ENCODE measurements around the gene PRKD1.
"Not testable (repeated sequence)": the region's sequence is repeated elsewhere in the genome, so short reads cannot be mapped to it uniquely, and the experiment has no call there.

Gene PRKD1

GRCh38 chr14:29743531-29743930 is 184.1 kb downstream of the PRKD1 start:
- DNase-seq (ENCODE audit: low spot score): no peak
- no peak for FAIRE-seq

DNA sequence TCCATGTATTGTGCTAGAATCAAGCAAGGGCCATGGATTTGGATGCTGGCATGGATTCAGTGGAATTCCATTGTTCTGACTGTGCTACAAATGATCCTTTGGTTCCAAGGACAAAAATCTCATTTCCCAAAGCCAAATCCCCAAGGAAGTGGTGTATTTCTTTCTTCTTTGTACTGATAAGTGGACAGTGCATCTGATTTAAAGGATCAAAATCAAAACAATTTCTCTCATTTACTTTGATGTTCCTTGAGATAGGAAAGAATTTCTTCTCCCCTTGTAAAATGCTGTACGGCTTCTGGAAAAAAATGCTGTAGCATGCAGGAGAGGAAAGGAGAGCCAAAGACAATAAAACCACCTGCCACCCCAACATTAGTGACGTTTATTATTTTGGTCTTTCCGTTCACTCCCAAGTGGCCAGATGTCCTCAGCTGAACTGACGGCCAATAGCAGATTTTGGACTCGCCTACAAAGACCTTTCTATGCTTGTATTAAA is 185.7 kb downstream of the PRKD1 start:
- DNase-seq (ENCODE audit: low spot score): no peak
- FAIRE-seq: no peak

- no peak for FAIRE-seq
- DNase-seq (ENCODE audit: low spot score): no peak
Measured at GRCh38 chr14:29740491-29740890, 187.2 kb downstream of the PRKD1 start.

DNA sequence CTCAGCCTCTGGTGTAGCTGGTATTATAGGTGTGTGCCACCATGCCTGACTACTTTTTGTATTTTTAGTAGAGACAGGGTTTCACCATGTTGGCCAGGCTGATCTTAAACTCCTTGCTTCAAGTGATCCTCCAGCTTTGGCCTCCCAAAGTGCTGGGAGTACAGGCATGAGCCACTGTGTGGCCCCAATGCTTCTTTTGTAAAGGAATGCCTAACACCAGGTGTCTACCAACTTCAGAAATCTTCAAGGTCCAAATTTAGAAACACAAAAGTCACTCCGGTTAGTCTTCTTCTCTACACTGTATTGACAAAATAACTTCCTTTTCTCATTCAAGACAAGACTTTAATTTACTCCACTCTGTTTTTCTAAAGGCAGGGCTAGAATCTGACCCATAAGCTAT is 188.7 kb downstream of the PRKD1 start:
- no peak for DNase-seq (ENCODE audit: low spot score)
- FAIRE-seq: no peak

GRCh38 chr14:29738056-29738455 is 189.6 kb downstream of the PRKD1 start:
- DNase-seq (ENCODE audit: low spot score): no peak
- no peak for FAIRE-seq

- DNase-seq (ENCODE audit: low spot score) (no peak), FAIRE-seq (no peak)
Measured at GRCh38 chr14:29735459-29735858, 192.2 kb downstream of the PRKD1 start.

DNA sequence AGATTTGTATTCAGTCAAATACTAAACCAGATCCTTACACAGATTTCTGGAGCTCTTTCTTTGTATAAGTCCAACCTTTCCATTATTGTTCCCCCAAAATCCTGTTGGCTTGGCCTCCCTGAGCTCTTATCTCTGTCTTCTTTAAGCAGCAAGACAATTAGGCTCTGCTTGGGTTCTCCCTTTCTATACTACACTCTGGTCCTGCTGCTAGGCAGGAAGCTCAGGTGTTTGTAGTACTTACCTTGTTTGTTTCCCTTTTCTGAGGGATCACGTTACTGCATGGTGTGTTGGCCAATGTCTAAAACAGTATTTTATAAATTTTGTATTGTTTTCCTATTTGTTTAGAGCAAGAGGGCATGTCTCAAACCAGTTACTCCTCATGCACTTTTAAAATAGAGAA is 192.9 kb downstream of the PRKD1 start:
- FAIRE-seq: no peak
- DNase-seq (ENCODE audit: low spot score): no peak

DNA sequence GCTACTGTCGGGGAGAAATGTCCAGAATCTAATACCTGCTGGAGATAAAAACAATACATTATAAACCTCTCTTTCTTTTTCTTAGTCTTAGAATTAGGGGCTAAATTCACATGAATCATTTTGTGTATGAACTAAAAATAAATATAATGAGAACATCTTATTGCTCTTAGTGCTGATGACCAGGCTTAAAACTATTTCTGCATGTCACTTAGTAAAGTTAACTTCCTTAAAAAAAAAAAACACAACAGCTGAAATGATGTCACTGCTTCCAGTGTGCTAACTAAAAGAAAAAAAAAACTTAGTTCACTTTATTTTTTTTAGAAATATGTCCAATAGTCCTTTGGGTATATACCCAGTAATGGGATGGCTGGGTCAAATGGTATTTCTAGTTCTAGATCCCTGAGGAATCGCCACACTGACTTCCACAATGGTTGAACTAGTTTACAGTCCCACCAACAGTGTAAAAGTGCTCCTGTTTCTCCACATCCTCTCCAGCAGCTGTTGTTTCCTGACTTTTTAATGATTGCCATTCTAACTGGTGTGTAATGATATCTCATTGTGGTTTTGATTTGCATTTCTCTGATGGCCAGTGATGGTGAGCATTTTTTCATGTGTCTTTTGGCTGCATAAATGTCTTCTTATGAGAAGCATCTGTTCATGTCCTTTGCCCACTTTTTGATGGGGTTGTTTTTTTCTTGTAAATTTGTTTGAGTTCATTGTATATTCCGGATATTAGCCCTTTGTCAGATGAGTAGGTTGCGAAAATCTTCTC is 200.9 kb downstream of the PRKD1 start:
- DNase-seq (ENCODE audit: low spot score): not testable (repeated sequence)

GRCh38 chr14:29724991-29725390 is 202.7 kb downstream of the PRKD1 start:
- DNase-seq (ENCODE audit: low spot score) (no peak), FAIRE-seq (no peak)

More for the DNA sequence above, 200.9 kb downstream of the PRKD1 start:
- FAIRE-seq: not testable (repeated sequence)

- DNase-seq (ENCODE audit: low spot score) (no peak), FAIRE-seq (no peak)
Measured at GRCh38 chr14:29722831-29723230, 204.8 kb downstream of the PRKD1 start.

GRCh38 chr14:29721586-29721985 is 206.1 kb downstream of the PRKD1 start:
- DNase-seq (ENCODE audit: low spot score) (no peak), FAIRE-seq (no peak)

DNA sequence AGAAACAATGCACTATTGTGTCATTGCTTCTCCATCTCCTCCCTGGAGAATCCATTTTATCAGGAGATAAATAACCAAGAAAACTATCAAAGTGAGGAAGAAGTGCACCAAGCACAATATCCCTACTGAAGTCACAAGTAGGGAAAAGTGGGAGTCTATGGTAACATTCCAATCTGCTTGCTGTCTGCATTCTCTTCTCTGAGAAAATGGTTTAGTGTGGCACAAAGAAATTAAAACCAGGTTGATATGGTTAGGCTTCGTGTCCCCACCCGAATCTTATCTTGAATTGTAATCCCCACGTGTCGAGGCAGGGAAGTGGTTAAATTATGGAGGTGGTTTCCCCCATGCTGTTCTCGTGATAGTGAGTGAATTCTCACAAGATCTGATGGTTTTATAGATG is 209.7 kb downstream of the PRKD1 start:
- FAIRE-seq: no peak
- DNase-seq (ENCODE audit: low spot score): no peak

GRCh38 chr14:29716150-29716549 is 211.5 kb downstream of the PRKD1 start:
- FAIRE-seq: no peak
- DNase-seq (ENCODE audit: low spot score): no peak

- DNase-seq (ENCODE audit: low spot score) (no peak), FAIRE-seq (no peak)
Measured at GRCh38 chr14:29712601-29713000, 215.0 kb downstream of the PRKD1 start.

DNA sequence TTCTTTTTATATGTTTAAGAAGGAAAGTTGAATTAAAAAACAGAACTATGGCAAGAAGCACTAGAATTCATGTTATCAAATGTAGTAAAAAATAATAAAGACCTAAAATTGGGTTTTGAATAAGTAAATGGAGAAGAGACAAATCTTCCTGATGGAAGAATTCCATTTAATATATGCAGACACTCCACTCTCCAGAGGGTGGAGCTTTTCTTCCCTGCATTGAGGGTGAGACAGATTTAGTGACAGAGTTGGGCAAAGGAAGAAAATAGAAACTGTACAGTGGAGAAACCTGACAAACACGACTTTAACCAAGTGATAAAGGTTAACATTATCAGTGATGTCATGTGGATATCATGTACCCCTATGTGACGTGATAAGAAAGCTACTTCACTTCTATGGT is 217.6 kb downstream of the PRKD1 start:
- DNase-seq (ENCODE audit: low spot score) (no peak), FAIRE-seq (no peak)

DNA sequence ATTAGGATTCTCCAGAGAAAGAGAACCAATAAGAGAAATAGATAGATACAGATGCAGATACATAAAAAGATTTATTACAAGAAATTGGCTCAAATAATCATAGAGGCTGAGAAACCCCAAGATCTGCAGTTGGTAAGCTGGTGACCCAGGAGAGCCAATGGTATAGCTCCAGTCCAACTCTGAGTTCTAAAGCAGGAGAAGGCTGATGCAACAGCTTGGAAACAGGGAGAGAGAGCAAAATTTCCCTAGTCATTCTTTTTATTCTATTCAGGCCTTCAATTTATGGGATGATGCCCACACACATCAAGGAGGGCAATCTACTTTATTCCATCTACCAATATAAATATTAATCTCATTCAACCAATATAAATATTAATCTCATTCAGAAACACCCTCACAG is 218.2 kb downstream of the PRKD1 start:
- DNase-seq (ENCODE audit: low spot score): no peak
- FAIRE-seq: no peak

DNA sequence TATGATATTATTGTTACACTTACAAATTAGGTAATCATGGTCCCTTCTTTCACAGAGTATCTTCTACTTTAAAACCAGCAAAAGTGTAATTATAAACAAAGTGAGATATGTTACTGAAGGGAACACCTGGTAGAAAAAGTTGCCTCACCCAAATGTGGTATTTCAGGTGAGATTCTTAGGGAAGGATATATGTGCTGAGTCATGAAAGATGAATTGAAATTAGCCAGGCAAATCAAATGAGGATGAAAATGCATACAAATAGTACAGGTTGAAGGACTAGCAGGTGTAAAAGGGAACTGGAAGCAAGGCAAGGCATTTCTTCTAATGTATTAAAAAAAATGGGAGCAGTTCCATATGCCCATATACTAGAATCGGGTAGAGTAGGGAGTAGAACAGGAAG is 220.9 kb downstream of the PRKD1 start:
- FAIRE-seq (no peak), DNase-seq (ENCODE audit: low spot score) (no peak)

- FAIRE-seq (no peak), DNase-seq (ENCODE audit: low spot score) (no peak)
Measured at GRCh38 chr14:29705801-29706200, 221.8 kb downstream of the PRKD1 start.

GRCh38 chr14:29689597-29689996 is 238.1 kb downstream of the PRKD1 start:
- not testable (repeated sequence) for DNase-seq (ENCODE audit: low spot score); FAIRE-seq

DNA sequence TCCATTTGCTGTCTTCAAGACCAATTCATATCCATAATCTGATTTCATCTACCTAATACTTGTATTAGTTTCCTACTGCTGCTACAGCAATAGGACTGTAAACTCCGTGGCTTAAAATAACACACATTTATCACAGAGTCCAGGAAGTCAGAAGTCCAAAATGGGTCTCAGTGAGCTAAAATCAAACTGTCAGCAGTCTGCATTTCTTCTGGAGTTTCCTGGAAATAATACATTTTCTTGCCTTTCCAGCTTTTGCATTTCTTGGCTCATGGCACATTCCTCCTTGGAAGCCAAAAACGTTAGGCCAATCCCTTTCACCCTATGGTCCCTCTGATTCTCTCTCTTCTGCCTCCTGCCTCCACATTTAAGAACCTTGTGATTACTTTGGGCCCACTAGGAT is 239.8 kb downstream of the PRKD1 start:
- DNase-seq (ENCODE audit: low spot score): no peak
- no peak for FAIRE-seq

- no peak for DNase-seq (ENCODE audit: low spot score)
- FAIRE-seq: no peak
Measured at GRCh38 chr14:29687071-29687765, 240.4 kb downstream of the PRKD1 start.

- DNase-seq (ENCODE audit: low spot score) (no peak), FAIRE-seq (no peak)
Measured at GRCh38 chr14:29684926-29685325, 242.7 kb downstream of the PRKD1 start.

GRCh38 chr14:29682789-29683188 is 244.9 kb downstream of the PRKD1 start:
- DNase-seq (ENCODE audit: low spot score) (no peak), FAIRE-seq (no peak)
